Endothelial cell of umbilical vein (primary cell): Measurements from ENCODE around the gene RBM38. TPM values are rescaled to one million over a fixed set of nuclear protein-coding genes. Genes with fewer than 3 reads are reported as not detected.

Experiments used
- BruUV-seq: library from RNA; stranded (reverse); fragments of 400-500 nt; replicated peaks from 2 replicates; lab custom pipeline; 2021; lab: Mats Ljungman, UMichigan
- CTCF ChIA-PET: fragments of 300-600, 350-600 bp; sonication (Branson Sonifier 250); formaldehyde crosslinking; loops from one replicate; lab custom pipeline; 2021; ENCODE audit warnings: antibody characterized with exemption, inconsistent platforms; lab: Charles Lee
- POLR2A ChIA-PET: fragments of 300-600, 350-600 bp; sonication (Branson Sonifier 250); formaldehyde crosslinking; loops from one replicate; lab custom pipeline; 2021; ENCODE audit warnings: antibody characterized with exemption, inconsistent platforms; lab: Charles Lee
- DNase-seq: peaks from one replicate; pipeline ENCODE4 v3.0.0-alpha.2; 2011; ENCODE audit warnings: low read depth, low spot score
- FAIRE-seq: peaks from 2 replicates; lab custom pipeline; 2011; peaks lifted over from hg19 to GRCh38; lab: Jason Lieb, UNC
- H2AFZ ChIP-seq: 2 replicates; pipeline ENCODE4 v1.6.0; 2012; ENCODE audit warnings: low read depth, low read length, control low read depth, inconsistent platforms
- H3K27ac ChIP-seq: 2 replicates; pipeline ENCODE4 v1.5.1; 2011; ENCODE audit warnings: low read depth, mild to moderate bottlenecking, control low read depth, low read length, moderate library complexity; ENCODE audit not compliant: insufficient read depth
- H3K27me3 ChIP-seq, 2 experiments: 2 replicates each; pipeline versions ENCODE4 v1.6.0 to v1.6.1; 2011; ENCODE audit warnings: low read length in 2 of 2, mixed read lengths in 1 of 2; ENCODE audit not compliant: control insufficient read depth in 2 of 2, insufficient read depth in 2 of 2
- H3K36me3 ChIP-seq, 2 experiments: 2 replicates in 1 of 2; 3 replicates in 1 of 2; pipeline ENCODE4 v1.5.1; 2011; ENCODE audit warnings: low read length in 2 of 2, mild to moderate bottlenecking in 1 of 2, moderate library complexity in 1 of 2; ENCODE audit not compliant: control insufficient read depth in 2 of 2, insufficient read depth in 2 of 2; ENCODE audit errors: extremely low read depth in 1 of 2
- H3K4me1 ChIP-seq: 3 replicates; pipeline ENCODE4 v1.5.1; 2011; ENCODE audit warnings: mild to moderate bottlenecking, low read length; ENCODE audit not compliant: control insufficient read depth, insufficient read depth; ENCODE audit errors: extremely low read depth
- H3K4me2 ChIP-seq: 2 replicates; pipeline ENCODE4 v1.6.1; 2011; ENCODE audit warnings: low read length, control low read depth, mixed read lengths; ENCODE audit not compliant: insufficient read depth
- H3K4me3 ChIP-seq, 3 experiments: fragments of 200-600 bp in 1 of 3; sonication (generic), shearing (Covaris generic) in 1 of 3; replicated peaks in 1 of 3; 2 replicates each; pipeline ENCODE4 v1.5.1; 2011 to 2016; ENCODE audit warnings: control low read depth in 3 of 3, low read length in 3 of 3, mild to moderate bottlenecking in 2 of 3, inconsistent platforms in 1 of 3, low read depth in 1 of 3, moderate library complexity in 1 of 3; ENCODE audit not compliant: insufficient read depth in 1 of 3
- H3K79me2 ChIP-seq: 2 replicates; pipeline ENCODE4 v1.6.0; 2012; ENCODE audit warnings: low read length, inconsistent platforms; ENCODE audit not compliant: control insufficient read depth, insufficient read depth
- H3K9ac ChIP-seq: replicated peaks from 2 replicates; pipeline ENCODE3; 2011; ENCODE audit warnings: low read length, control low read depth; ENCODE audit not compliant: insufficient read depth; ENCODE audit errors: extremely low read depth
- H3K9me1 ChIP-seq: replicated peaks from 3 replicates; pipeline ENCODE4 v1.6.0; 2011; ENCODE audit warnings: mild to moderate bottlenecking, low read length; ENCODE audit not compliant: control insufficient read depth, insufficient read depth; ENCODE audit errors: extremely low read depth
- H3K9me3 ChIP-seq: replicated peaks from 2 replicates; pipeline ENCODE4 v1.5.1; 2012; ENCODE audit warnings: low read length, inconsistent platforms; ENCODE audit not compliant: control insufficient read depth, insufficient read depth
- H4K20me1 ChIP-seq: replicated peaks from 2 replicates; pipeline ENCODE3; 2011; ENCODE audit warnings: mild to moderate bottlenecking, low read length; ENCODE audit not compliant: control insufficient read depth, insufficient read depth; ENCODE audit errors: extremely low read depth
- EZH2 ChIP-seq: IDR thresholded peaks from 2 replicates; pipeline ENCODE4 v1.6.1; 2012; ENCODE audit warnings: borderline replicate concordance, low read depth, mild to moderate bottlenecking, moderate library complexity, low read length, inconsistent platforms; ENCODE audit not compliant: severe bottlenecking
- JUN ChIP-seq: IDR thresholded peaks from 2 replicates; pipeline ENCODE4 v1.6.1; 2011; ENCODE audit warnings: borderline replicate concordance, low read depth; ENCODE audit not compliant: insufficient read length, insufficient read depth
- MAX ChIP-seq: IDR thresholded peaks from 2 replicates; pipeline ENCODE4 v1.6.1; 2011; ENCODE audit not compliant: insufficient read depth, insufficient read length
- MYC ChIP-seq: IDR thresholded peaks from one replicate; pipeline ENCODE4 v1.6.1; 2011; ENCODE audit warnings: mild to moderate bottlenecking, low read depth, low read length
- POLR2A ChIP-seq: IDR thresholded peaks from 2 replicates; pipeline ENCODE4 v1.6.1; 2012; ENCODE audit warnings: low read depth, mild to moderate bottlenecking, control low read depth, low read length
- POLR2AphosphoS5 ChIP-seq: IDR thresholded peaks from 2 replicates; pipeline ENCODE4 v1.6.1; 2012; ENCODE audit warnings: low read depth, mild to moderate bottlenecking, control low read depth, low read length, moderate library complexity; ENCODE audit not compliant: insufficient read depth
- dilution Hi-C: fragments of 300-500 bp; cut with MboI; formaldehyde crosslinking; loops from one replicate; pipeline ENCODE4 v1.15.0; 2019; ENCODE audit warnings: low sequenced_read_pairs; ENCODE audit not compliant: extremely low pct_ligation_motif_present
- intact Hi-C: fragments of 100-400 bp; cut with micrococcal nuclease; formaldehyde crosslinking; loops from one replicate; pipeline ENCODE4 v1.10.0; 2022
- polyA plus RNA-seq, 4 experiments: library from polyadenylated mRNA; depleted of rRNA in 3 of 4; stranded (reverse) in 3 of 4; unstranded in 1 of 4; fragments of >200 nt; gene quantifications; 2 replicates each; pipeline versions ENCODE4 v1.2.1 to v1.2.3, GENCODE V29; 2011 to 2012; ENCODE audit warnings: missing spikeins in 1 of 4
- total RNA-seq: library from RNA; stranded (reverse); gene quantifications from 2 replicates; pipeline ENCODE4 v1.2.3, GENCODE V29; 2021
- TF ChIP-seq, protein P1 (sequence below), 2 donors: IDR thresholded peaks; 1 replicate in 1 of 2; 2 replicates in 1 of 2; pipeline ENCODE4 v1.5.1; 2011; ENCODE audit warnings: low read length in 2 of 2, mild to moderate bottlenecking in 2 of 2, moderate library complexity in 2 of 2, control low read depth in 1 of 2, inconsistent platforms in 1 of 2, low read depth in 1 of 2; ENCODE audit not compliant: insufficient read depth in 1 of 2; ENCODE audit errors: extremely low read depth in 1 of 2

The RBM38 gene
- total and polyA plus RNA-seq, 2 donors (not counting 3 experiments of a cell fraction or from before 2014, with no cell fraction given), result 22.1 to 37.4 TPM

- Histone ChIP-seq H3K4me1 (no peaks in the 10 kb centered on the region), H3K4me3 (no peak overlapping the region), H2AFZ (no peak overlapping the region), H3K9ac (no peak overlapping the region), H3K36me3 (no peaks in the 10 kb centered on the region), H3K27me3 (no peaks in the 10 kb centered on the region), H3K9me3 (no peaks in the 10 kb centered on the region), H3K4me2 (no peak overlapping the region), H3K27ac (no peak overlapping the region), H3K9me1 (no peaks in the 10 kb centered on the region), H4K20me1 (no peaks in the 10 kb centered on the region), H3K79me2 (no peaks in the 10 kb centered on the region)
- intact Hi-C loops (no loop called here), dilution Hi-C loops (no loop called here)
- BruUV-seq, result no TSS peak
- ChIA-PET CTCF (no interaction called here), POLR2A (no interaction called here)
- DNase-seq (no peak), FAIRE-seq (no peak)
- TF ChIP-seq JUN (no peak), POLR2AphosphoS5 (no peak), MAX (no peak), POLR2A (no peak), EZH2 (no peak), MYC (no peak)
- TF ChIP-seq, protein P1, sequence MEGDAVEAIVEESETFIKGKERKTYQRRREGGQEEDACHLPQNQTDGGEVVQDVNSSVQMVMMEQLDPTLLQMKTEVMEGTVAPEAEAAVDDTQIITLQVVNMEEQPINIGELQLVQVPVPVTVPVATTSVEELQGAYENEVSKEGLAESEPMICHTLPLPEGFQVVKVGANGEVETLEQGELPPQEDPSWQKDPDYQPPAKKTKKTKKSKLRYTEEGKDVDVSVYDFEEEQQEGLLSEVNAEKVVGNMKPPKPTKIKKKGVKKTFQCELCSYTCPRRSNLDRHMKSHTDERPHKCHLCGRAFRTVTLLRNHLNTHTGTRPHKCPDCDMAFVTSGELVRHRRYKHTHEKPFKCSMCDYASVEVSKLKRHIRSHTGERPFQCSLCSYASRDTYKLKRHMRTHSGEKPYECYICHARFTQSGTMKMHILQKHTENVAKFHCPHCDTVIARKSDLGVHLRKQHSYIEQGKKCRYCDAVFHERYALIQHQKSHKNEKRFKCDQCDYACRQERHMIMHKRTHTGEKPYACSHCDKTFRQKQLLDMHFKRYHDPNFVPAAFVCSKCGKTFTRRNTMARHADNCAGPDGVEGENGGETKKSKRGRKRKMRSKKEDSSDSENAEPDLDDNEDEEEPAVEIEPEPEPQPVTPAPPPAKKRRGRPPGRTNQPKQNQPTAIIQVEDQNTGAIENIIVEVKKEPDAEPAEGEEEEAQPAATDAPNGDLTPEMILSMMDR (IDR thresholded peaks at IDR 0.05; ENCODE audit: extremely low read depth in 1 of 2, insufficient read depth in 1 of 2, low read depth in 1 of 2, low read length in 2 of 2), result no peak
Measured at GRCh38 chr20:57413986-57414385, 22.8 kb downstream of the RBM38 start.
